GM19043 (cell line): ENCODE data around the gene MAP3K4.
A peak's percentile ranks its signal among the peaks of the same experiment; 100 is the strongest.

Source experiments
- ATAC-seq: cut with Tn5 transposase; IDR thresholded peaks from one replicate; pipeline ENCODE4 v1.9.1; 2021; ENCODE audit warnings: low read depth; ENCODE audit not compliant: unreplicated experiment

Gene MAP3K4

DNA sequence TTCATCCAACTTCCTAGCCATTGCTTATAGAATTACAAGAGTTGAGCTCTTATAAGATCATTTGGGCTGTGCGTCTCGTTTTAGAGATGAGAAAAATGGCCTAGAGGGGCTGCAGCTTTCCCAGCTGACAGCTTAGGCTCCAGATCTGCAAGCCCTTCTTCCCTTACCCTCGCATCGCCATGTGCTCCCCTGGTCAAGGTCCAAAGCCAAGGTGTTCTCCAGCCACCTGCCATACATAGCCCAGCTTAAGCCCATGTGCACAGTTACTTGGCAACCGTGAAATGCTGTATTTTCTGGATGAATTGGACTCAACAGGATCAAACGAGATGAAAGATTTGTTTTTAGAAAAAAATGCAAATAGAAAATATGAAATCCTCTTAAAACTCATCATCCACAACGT, 7.9 kb downstream of the MAP3K4 start:
- no peak for ATAC-seq

DNA sequence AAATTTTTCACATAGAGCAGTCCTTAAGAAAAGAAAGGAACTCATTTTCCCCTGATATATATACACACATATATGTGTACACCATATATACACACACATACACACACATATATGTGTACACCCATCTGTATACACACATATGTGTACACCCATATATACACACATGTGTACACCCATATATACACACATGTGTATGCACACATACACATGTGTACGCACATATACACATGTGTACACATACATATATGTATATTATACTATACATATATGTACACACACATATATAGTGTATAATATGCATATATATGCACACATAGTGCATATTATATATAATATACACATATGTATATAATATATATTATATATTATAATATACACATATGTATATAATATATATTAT, 9.1 kb downstream of the MAP3K4 start:
- no peak for ATAC-seq

DNA sequence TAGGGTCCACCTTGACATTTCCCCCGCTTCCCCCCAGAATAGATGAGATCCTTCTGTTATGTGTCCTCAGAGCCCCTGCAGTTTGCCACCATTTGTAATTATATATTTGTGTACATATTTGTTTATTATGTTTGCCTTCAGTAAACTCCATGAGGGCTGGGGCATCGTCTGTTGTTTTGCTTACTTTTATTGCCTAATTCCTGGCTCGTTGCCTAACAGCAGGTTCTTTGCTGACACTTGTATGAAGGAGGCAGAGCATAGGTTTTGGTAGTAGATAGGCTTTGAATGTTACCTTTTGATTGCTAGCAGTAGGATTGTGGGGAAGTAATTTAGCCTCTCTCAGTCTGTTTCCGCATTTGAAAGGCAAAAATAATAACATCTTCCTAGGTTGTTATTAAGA, 9.9 kb downstream of the MAP3K4 start:
- no peak for ATAC-seq

DNA sequence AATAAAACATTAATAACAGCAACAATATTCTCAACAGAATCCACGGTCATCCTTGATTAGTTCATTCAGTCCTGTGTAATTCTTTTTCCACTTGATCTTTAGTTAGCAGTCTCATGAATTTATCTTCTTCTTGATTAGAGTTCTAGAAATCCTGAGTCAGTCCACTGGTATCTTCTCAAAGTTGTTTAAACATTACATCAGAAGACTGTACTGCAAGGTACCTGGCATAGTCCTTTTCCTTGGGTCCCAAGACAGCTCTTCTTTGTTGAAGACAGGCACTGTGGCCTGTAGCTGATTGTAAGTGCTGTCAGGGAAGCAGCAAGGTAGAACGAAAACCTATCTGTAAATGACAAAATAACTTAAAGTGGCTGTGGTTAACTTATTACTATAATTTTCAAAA, 11.8 kb downstream of the MAP3K4 start:
- ATAC-seq, result no peak

GRCh38 chr6:161008245-161008644, 16.7 kb downstream of the MAP3K4 start:
- ATAC-seq, result no peak

GRCh38 chr6:161009991-161010390, 18.4 kb downstream of the MAP3K4 start:
- no peak for ATAC-seq

- no peak for ATAC-seq
These were observed 18.8 kb downstream of the MAP3K4 start for GRCh38 chr6:161010418-161010817.

DNA sequence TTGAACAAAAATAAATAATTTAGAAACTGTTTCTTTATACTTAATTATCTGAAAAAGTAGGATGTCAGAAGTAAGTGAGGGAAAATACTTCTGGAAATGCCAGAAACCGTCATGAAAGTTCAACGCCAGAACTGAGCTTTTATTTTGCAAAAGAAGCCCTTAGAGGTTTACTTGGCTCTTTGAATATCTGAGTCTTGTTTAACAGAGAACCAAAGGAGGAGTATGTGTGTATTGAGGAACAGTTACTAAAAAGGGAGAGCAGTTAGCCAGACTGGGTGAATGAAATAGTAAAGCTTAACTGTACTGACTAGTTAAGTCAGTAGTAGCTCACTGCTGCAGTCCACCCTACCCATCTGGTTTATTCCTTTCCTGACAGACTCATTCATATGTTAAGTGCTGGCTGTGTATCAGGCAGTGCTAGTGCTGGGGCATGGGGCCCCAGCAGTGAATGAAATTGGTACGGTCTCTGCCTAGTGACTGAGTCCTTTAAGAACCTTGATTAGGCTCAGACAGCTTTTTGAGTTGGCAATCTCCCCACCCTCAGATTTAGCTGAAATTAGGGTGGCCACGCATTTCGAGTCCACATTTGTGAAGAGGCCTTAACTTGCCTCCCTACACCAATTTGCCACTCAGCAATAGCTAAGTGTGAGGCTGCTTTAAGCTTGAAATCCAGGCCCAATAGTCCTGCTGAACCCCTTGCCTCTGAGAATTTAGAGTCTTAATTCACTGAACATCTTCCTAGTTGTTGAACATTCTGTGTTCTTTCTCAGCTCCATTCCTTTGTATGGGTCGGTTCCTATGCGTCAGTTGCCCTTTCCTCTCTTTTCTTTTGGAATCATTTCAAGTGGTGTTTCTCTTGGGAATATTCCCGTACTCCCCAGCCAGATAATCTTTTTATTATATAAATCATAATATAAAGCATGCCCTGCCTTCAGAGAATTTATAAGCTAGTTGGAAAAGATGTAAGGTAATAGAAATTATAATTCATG, 20.2 kb downstream of the MAP3K4 start:
- no peak for ATAC-seq

DNA sequence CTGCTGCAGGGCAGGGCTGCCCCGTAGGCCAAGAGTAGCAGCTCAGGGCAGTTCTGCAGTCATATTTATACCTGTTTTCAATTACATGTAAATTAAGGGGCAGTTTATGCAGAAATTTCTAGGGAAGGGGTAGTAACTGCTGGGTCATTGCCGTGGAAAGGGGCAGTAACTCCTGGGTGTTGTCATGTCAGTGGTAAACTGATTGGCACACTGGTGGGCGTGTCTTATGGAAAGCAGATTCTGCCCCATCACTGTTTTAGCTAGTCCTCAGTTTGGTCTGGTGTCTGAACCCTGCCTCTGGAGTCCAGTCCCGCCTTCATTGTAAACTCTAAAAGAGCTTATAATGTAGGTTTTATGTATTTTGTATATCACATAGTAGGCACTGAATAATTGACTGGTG, 22.1 kb downstream of the MAP3K4 start:
- ATAC-seq, result no peak

DNA sequence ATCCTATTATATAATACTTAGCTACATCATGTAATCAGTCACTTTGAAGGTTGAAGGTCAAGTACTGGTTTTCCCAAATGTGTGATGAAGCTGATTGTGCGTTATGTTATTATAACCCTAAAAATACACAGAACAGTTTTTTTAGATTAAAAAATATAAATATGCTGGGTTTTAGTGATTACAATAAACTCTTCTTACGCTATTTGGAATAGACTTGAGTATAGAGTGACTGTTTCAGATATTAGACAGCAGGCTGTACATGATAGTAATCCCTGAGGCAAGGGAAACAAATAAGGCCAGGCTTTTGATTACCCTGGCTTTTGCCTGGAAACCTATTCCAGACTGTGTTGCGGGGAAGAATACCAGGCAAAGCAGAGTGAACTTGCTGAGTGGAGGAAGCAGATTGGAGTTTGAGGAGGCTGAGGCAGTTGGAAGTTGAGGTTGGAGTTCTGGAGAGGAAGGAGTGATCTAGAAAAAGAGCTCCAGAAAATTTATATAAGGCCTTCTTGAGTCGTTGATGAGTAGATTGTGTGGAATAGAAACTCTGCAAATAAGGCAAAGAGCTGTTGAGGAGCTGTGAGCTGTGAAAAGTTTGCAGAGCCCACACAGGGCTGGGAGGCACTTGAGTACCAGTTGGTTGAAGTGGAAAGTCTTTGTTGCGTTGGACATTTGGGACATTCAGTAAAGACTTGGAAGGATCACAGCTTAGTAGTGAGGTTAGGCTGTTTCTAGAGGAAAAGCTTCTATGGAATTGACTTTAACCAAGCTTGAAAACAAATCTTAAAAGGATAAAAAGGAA, 26.4 kb downstream of the MAP3K4 start:
- ATAC-seq, result no peak

DNA sequence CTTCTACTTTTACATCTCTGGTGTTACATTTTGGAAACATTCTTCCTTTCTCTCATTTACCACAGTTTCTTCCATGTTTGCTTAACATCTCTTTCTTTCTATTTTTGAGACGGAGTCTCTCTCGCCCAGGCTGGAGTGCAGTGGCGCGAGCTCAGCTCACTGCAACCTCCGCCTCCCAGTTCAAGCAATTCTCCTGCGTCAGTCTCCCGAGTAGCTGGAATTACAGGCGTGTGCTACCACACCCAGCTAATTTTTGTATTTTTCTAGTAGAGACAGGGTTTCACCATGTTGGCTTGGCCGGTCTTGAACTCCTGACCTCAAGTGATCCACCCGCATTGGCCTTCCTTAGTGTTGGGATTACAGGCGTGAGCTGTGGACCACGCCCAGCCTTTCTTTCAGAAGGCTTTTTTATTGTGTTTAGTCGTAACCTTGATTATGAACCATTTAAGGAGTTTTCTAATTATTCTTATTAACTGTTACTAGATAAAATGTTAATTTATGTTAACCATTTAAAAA, 27.8 kb downstream of the MAP3K4 start:
- no peak for ATAC-seq

GRCh38 chr6:161021543-161021942, 30.0 kb downstream of the MAP3K4 start:
- no peak for ATAC-seq

DNA sequence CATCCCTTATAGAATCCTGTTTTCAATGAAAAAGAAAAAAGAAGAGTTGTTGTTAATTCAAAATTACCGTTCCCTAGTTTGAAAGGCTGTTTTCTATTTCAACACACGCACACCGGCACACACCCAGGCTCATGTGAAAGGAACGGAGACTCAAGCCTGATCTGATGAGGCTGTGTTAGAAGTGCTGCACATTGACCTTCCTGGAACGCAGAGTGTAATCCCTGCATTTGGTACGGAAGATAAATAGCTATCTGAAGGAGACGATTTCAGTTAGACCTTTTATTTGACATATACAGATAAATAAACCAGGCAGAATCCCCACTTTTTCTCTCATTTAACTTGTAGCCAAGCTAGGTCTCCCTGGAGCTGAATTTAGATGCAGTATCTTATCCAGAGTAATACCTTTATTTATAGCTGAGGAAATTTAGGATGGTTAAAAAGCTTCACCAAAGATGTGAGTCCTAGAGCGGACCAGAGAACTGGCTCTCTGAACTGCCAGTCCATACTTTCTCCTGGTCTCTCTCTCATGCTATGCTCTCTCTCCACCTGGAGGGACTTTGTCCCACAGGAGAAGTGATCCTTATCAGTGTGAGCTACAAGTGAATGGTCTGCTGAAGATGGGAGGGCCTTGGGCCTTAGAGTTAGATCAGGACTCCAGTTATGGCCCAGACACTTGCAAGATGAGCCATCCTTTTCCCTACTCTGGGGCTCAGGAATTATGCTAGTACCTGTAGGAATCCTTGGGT, 30.6 kb downstream of the MAP3K4 start:
- no peak for ATAC-seq

- ATAC-seq, result no peak
These were observed 31.7 kb downstream of the MAP3K4 start for GRCh38 chr6:161023316-161023715.

GRCh38 chr6:161024364-161024920, 32.9 kb downstream of the MAP3K4 start:
- ATAC-seq, result no peak

DNA sequence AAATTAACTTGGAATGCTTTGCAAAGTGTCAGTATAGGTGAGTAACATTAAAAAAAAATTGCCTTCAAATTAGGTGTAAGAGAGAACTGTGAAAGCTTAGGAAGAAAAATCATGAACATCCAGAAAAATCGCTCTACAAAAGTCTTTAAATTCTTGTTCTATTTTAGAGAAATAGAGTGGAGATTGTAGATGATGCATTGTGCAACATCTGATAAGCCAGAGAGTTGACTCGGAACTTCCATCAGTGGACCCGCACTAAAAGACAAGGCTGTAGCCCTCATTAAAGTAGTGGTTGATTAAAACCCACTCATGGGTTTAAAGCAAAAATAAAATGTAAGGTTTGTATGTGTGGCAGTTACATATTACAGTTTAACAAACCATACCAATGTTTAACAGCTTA, 35.8 kb downstream of the MAP3K4 start:
- no peak for ATAC-seq

DNA sequence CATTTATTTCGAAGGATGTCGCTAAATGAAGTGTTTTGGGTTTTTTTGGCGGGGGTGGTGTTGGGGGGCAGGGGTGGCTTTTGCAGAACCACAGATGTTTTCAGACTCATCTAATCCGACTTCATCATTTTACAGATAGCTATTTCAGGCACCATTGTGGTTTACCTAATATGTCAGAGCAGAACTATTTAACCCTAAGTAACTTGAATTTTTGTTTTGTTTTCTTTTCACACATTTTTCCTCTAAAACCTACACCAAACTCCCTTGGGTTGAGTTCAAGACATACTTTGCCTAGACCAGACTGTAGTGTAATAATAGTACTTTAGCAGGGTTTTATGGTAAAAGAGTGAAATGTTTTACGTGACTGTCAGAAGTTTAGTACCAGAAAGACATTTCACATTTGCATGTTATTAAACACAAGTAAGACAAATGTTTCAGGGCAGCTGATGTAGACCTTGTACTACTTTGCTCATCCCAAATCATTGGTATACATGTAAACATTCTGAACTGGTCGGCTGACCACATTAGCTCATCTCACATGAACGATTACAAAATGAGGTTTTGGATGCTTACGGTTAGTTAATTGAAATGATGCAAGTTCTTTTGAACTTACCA, 37.7 kb downstream of the MAP3K4 start:
- ATAC-seq, result peak; percentile 74

DNA sequence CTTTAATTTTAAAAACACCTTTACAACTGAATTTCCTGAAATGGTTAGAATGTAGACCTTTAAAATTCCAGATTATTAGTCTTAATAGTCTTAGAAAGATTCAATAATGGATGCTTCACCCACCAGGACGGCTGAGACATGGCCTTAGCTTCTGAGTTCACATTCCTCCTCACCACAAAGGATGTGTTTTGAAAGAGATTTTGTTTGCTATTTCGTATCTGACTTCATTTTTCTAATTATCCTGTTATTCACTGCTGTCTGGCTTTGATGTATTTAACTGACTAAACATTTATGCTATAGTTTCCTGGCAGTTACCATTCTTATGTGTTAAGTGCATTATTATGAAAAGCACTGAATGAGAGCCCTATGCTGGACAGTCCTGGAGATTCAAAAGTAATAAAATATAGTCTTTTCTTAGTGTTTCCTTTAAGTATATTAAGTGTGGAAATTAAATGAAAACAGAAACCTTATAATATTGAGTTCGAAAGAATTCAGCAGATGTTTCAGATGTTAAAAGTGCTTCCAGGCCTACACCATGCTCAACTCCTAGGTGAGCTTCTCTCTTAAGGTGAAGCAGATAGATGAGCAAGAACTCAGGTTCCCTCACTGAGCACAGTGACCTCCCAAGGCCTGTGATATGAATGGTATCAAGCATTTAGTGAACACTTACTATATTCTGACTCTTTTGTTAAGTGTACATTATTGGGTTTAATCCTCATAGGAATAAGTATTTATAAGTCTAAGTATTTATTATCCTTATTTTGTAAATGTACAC, 40.3 kb downstream of the MAP3K4 start:
- ATAC-seq, result no peak

DNA sequence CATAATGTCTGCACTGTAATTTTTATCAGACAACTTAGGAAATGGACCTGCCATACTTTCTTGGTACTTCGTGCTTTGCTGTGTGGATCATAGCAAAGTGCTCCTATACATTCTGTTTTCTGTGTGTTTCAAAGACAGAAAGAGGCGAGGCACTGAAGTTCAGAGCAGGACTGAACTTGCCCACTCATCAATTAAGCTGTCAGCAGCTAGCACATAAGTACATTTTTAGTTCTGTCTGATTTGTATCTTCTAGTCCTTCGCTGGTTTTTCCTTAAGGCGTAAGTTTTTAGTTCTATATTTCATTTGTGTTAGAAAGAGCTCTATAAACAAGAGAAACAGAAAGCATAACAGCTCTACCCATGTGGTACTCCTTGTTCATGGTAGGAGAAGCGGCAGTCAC, 42.1 kb downstream of the MAP3K4 start:
- ATAC-seq, result no peak
